Panc1 (cell line): ENCODE data around the gene EFCAB10. TPM values are rescaled to one million over a fixed set of nuclear protein-coding genes. Genes with fewer than 3 reads are reported as not detected.

Experiments
- ATAC-seq: fragments of 200-7000 bp; cut with Tn5 transposase; 2 replicates; pipeline ENCODE4 v1.9.1; 2020; ENCODE audit warnings: mild to moderate bottlenecking, moderate library complexity
- BruUV-seq: library from RNA; stranded (reverse); fragments of 400-500 nt; replicated peaks from 2 replicates; lab custom pipeline; 2021; lab: Mats Ljungman, UMichigan
- CTCF ChIA-PET: fragments of 300-600 bp; sonication (Branson Sonifier 250); formaldehyde crosslinking; loops from one replicate; lab custom pipeline; 2022; ENCODE audit warnings: antibody characterized with exemption; lab: Charles Lee
- POLR2A ChIA-PET: fragments of 300-600 bp; sonication (Branson Sonifier 250); formaldehyde crosslinking; loops from one replicate; lab custom pipeline; 2022; ENCODE audit warnings: antibody characterized with exemption; lab: Charles Lee
- DNase-seq: peaks from one replicate; pipeline ENCODE4 v3.0.0-alpha.2; 2010; ENCODE audit warnings: low read depth, low spot score
- H3K27ac ChIP-seq: 2 replicates; pipeline ENCODE4 v1.5.1; 2011; ENCODE audit warnings: mild to moderate bottlenecking, low read length, inconsistent platforms
- H3K27me3 ChIP-seq: fragments of 200-500 bp; sonication (Bioruptor generic); 2 replicates; pipeline ENCODE4 v1.6.0; 2014; ENCODE audit warnings: low read length, inconsistent platforms; ENCODE audit not compliant: control insufficient read depth, insufficient read depth
- H3K36me3 ChIP-seq: fragments of 200-500 bp; sonication (Bioruptor generic); 2 replicates; pipeline ENCODE4 v1.5.1; 2014; ENCODE audit warnings: inconsistent platforms, mild to moderate bottlenecking, low read length, moderate library complexity; ENCODE audit not compliant: control insufficient read depth, insufficient read depth
- H3K4me1 ChIP-seq: 2 replicates; pipeline ENCODE4 v1.5.1; 2011; ENCODE audit warnings: inconsistent platforms, mild to moderate bottlenecking, low read length, moderate library complexity; ENCODE audit not compliant: control insufficient read depth, insufficient read depth
- H3K4me3 ChIP-seq, 2 experiments: 2 replicates each; pipeline ENCODE4 v1.5.1; 2011 to 2012; ENCODE audit warnings: low read depth in 2 of 2, low read length in 2 of 2, mild to moderate bottlenecking in 2 of 2, inconsistent platforms in 1 of 2, moderate library complexity in 1 of 2
- H3K9me3 ChIP-seq: fragments of 200-500 bp; sonication (Bioruptor generic); 2 replicates; pipeline ENCODE4 v1.5.1; 2014; ENCODE audit warnings: low read depth, mild to moderate bottlenecking, inconsistent platforms, low read length, moderate library complexity; ENCODE audit not compliant: control insufficient read depth, insufficient read depth
- CTCF ChIP-seq: fragments of 450-650 bp; IDR thresholded peaks from 2 replicates; pipeline ENCODE4 v1.5.1; 2017; ENCODE audit warnings: mild to moderate bottlenecking
- POLR2AphosphoS5 ChIP-seq: IDR thresholded peaks from 2 replicates; pipeline ENCODE4 v1.6.1; 2012; ENCODE audit warnings: mild to moderate bottlenecking, low read depth, low read length, moderate library complexity
- REST ChIP-seq, 2 experiments: IDR thresholded peaks; 2 replicates each; pipeline ENCODE4 v1.6.1; 2011 to 2012; ENCODE audit warnings: low read depth in 2 of 2, control low read depth in 1 of 2, low read length in 1 of 2, mild to moderate bottlenecking in 1 of 2, moderate library complexity in 1 of 2; ENCODE audit not compliant: insufficient read depth in 1 of 2
- SIN3A ChIP-seq: IDR thresholded peaks from 2 replicates; pipeline ENCODE4 v1.6.1; 2012; ENCODE audit warnings: low read depth, mild to moderate bottlenecking, low read length, moderate library complexity, borderline replicate concordance; ENCODE audit not compliant: insufficient read depth
- TCF7L2 ChIP-seq: IDR thresholded peaks from 2 replicates; pipeline ENCODE4 v1.6.1; 2011; ENCODE audit warnings: mild to moderate bottlenecking, low read depth, low read length, inconsistent platforms
- in situ Hi-C: cut with HindIII; loops from 2 replicates; pipeline ENCODE4 v1.10.0; 2016; ENCODE audit warnings: low sequenced_read_pairs, low pct_unique_long_range_greater_than_20kb
- intact Hi-C: fragments of 100-400 bp; cut with micrococcal nuclease; formaldehyde crosslinking; loops from one replicate; pipeline ENCODE4 v1.10.0; 2022; ENCODE audit not compliant: unreplicated experiment
- total RNA-seq: library from RNA; stranded (reverse); gene quantifications from one replicate; pipeline ENCODE4 v1.2.1, GENCODE V29; 2021; ENCODE audit not compliant: unreplicated experiment

EFCAB10 gene
- total RNA-seq, 1 experiment from 2014 or later, result not detected

- POLR2A ChIA-PET, result no interaction called here
Observed at GRCh38 chr7:105578496-105578895, 2.8 kb downstream of the EFCAB10 start.

GRCh38 chr7:105577251-105577650, 4.0 kb downstream of the EFCAB10 start:
- CTCF ChIA-PET, result no interaction called here
- in situ Hi-C loops (no loop called here), intact Hi-C loops (no loop called here)
- no peak overlapping the region for H3K4me3 ChIP-seq
- ATAC-seq, result no peak
- TF ChIP-seq SIN3A (no peak), CTCF (no peak), REST (IDR thresholded peaks at IDR 0.05; ENCODE audit: insufficient read depth in 1 of 2, low read depth in 2 of 2, low read length in 1 of 2) (no peak), TCF7L2 (no peak), POLR2AphosphoS5 (no peak)
- DNase-seq, result no peak
- H3K27me3 ChIP-seq, result no peaks in the 10 kb centered on the region
- BruUV-seq, result no TSS peak
- no peaks in the 10 kb centered on the region for H3K36me3 ChIP-seq
- POLR2A ChIA-PET, result interaction anchor here (0.6 kb wide), 1 partner anchor 42 kb away, joined by 5 read pairs; no protein-coding TSS in a partner anchor
- peaks cover 8% of the 10 kb centered on the region; the same call in 1 of the 2 replicates for H3K4me1 ChIP-seq
- no peak overlapping the region for H3K27ac ChIP-seq
- H3K9me3 ChIP-seq, result no peaks in the 10 kb centered on the region

More at GRCh38 chr7:105578496-105578895, 2.8 kb downstream of the EFCAB10 start:
- TF ChIP-seq REST (IDR thresholded peaks at IDR 0.05; ENCODE audit: insufficient read depth in 1 of 2, low read depth in 2 of 2, low read length in 1 of 2) (no peak), TCF7L2 (no peak), SIN3A (no peak), CTCF (no peak), POLR2AphosphoS5 (no peak)
- H3K27ac ChIP-seq, result no peak overlapping the region
- ATAC-seq (no peak), DNase-seq (no peak)
- CTCF ChIA-PET, result no interaction called here
- H3K27me3 ChIP-seq, result no peaks in the 10 kb centered on the region
- H3K4me3 ChIP-seq, result no peak overlapping the region
- peaks cover 8% of the 10 kb centered on the region; the same call in 1 of the 2 replicates for H3K4me1 ChIP-seq
- no peaks in the 10 kb centered on the region for H3K36me3 ChIP-seq
- intact Hi-C loops, result no loop called here
- in situ Hi-C loops, result no loop called here
- BruUV-seq, result no TSS peak
- no peaks in the 10 kb centered on the region for H3K9me3 ChIP-seq
